ENCODE results near the gene PXDN.

DNA sequence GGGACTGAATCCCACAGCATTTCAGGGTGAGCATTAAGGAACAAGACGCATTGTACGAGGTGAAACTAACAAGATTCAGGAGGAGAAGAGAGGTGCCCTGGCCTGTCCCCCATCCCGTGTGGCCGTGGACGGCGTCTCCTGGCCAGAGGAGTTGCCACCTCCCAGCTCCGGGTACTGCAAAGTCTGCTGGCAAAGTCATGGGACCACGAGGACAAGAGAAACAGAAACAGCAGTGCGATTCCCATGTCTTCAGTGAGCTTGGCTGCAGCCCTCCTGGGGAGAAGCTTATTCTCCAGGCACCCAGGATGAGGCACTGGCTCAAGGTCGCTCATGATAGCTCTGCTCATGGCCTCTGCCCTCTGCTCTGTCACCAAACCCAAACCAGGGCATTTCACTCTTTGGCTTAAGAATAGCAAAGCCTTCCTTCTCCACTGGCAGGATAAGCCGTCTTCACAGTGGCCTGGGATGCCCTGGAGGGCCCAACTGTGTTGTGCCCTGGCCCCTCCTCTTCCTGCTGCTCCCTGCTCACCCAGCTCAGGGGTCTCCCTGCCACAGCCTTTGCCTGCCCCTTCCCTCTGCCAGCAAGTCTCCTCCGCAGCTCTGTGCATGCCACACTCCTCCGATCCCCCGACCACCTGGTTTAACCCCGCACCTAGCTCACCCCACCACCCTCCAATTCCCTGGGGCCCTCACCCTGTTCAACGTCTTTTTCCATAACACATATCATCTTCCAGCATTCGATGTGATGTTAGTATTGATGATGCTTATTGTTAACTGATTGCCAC lies 144.8 kb downstream of the PXDN start:
- no peak for TF ChIP-seq EZH2 (IDR thresholded peaks at IDR 0.05)
- TF ChIP-seq POLR2AphosphoS5 (IDR thresholded peaks at IDR 0.05; ENCODE audit: borderline replicate concordance, low read depth, low read length): no peak
